Activated naive CD8-positive, alpha-beta T cell treated with anti-CD3 and anti-CD28 coated beads, Interleukin-2, amount 50 U/mL, for 24 hours (primary cell): ENCODE measurements around the gene NASP.

ENCODE experiments used
- ATAC-seq: fragments of 150-1000 bp; cut with Tn5 transposase; one replicate; pipeline ENCODE4 v1.10.0; 2021
- DNase-seq: peaks from one replicate; pipeline ENCODE4 v3.0.0; 2021
- H3K27ac Mint-ChIP-seq: one replicate; pipeline ENCODE4 v1.8.0; 2021; ENCODE audit warnings: mild to moderate bottlenecking, mixed read lengths
- H3K27me3 Mint-ChIP-seq: one replicate; pipeline ENCODE4 v1.8.0; 2021; ENCODE audit warnings: mixed read lengths
- H3K36me3 Mint-ChIP-seq: one replicate; pipeline ENCODE4 v1.8.0; 2021; ENCODE audit warnings: low read depth, mixed read lengths
- H3K4me1 Mint-ChIP-seq: one replicate; pipeline ENCODE4 v1.8.0; 2021; ENCODE audit warnings: mixed read lengths
- H3K4me3 Mint-ChIP-seq: one replicate; pipeline ENCODE4 v1.8.0; 2021; ENCODE audit warnings: mild to moderate bottlenecking, moderate library complexity, mixed read lengths
- H3K9me3 Mint-ChIP-seq: one replicate; pipeline ENCODE4 v1.8.0; 2021; ENCODE audit warnings: mixed read lengths

The NASP gene

DNA sequence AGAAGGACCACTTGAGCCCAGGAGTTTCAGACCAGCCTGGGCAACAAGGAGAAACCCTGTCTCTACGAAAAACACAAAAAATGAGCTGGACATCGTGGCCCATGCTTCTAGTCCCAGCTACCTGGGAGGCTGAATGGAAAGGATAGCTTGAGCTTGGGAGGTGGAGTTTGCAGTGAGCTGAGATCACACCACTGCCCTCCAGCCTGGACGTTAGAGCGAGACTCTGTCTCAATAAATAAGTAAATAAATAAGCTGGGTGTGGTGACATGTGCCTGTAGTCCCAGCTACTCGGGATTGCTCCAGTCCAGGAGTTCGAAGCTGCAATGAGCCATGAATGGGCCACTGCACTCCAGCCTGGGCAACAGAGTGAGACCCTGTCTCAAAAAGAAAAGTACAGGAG is 29.6 kb upstream of the NASP start:
- H3K4me3 Mint-ChIP-seq = no peak overlapping the region
- peaks cover 34% of the 10 kb centered on the region for H3K4me1 Mint-ChIP-seq
- no peak overlapping the region for H3K27ac Mint-ChIP-seq
- H3K36me3 Mint-ChIP-seq = peaks cover 23% of the 10 kb centered on the region
- DNase-seq (no peak), ATAC-seq (no peak)
- no peaks in the 10 kb centered on the region for H3K9me3 Mint-ChIP-seq
- H3K27me3 Mint-ChIP-seq = no peaks in the 10 kb centered on the region

GRCh38 chr1:45557422-45557944 is 26.4 kb upstream of the NASP start:
- DNase-seq (no peak), ATAC-seq (no peak)
- Mint-ChIP-seq H3K4me1 (peaks cover 26% of the 10 kb centered on the region), H3K4me3 (no peak overlapping the region), H3K27me3 (no peaks in the 10 kb centered on the region), H3K27ac (no peak overlapping the region), H3K36me3 (peaks cover 35% of the 10 kb centered on the region), H3K9me3 (no peaks in the 10 kb centered on the region)

DNA sequence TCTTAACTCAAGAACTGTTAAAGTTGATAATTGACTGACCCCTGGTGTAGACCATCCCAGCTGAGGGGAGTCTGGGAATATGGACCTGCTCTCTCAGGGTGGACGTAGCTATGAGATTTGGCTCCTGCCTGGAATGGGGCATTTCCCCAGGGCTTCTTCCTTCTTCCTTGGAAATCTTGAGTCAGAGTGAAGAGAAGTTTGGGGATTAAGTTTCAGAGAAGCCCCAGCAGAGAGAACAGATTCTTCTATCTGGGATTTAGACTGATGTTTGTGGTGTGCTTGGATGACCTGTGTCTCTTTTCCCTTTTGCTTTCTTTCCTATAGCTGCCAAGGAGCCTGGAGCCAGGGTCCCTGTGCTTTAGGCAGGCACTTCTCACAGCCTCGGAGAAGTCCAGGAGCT is 20.0 kb upstream of the NASP start:
- Mint-ChIP-seq H3K27me3 (no peaks in the 10 kb centered on the region), H3K27ac (no peak overlapping the region), H3K4me1 (peaks cover 12% of the 10 kb centered on the region), H3K36me3 (peaks cover 47% of the 10 kb centered on the region), H3K9me3 (no peaks in the 10 kb centered on the region), H3K4me3 (no peak overlapping the region)
- DNase-seq = no peak
- no peak for ATAC-seq

- Mint-ChIP-seq H3K4me1 (peaks cover 4% of the 10 kb centered on the region), H3K9me3 (no peaks in the 10 kb centered on the region), H3K27ac (no peak overlapping the region), H3K27me3 (no peaks in the 10 kb centered on the region), H3K36me3 (peaks cover 38% of the 10 kb centered on the region), H3K4me3 (no peak overlapping the region)
- DNase-seq (no peak), ATAC-seq (no peak)
Measured at GRCh38 chr1:45566722-45567121, 17.1 kb upstream of the NASP start.

GRCh38 chr1:45567911-45568310 is 15.9 kb upstream of the NASP start:
- ATAC-seq (no peak), DNase-seq (no peak)
- H3K27me3 Mint-ChIP-seq = no peaks in the 10 kb centered on the region
- H3K4me3 Mint-ChIP-seq = no peak overlapping the region
- peaks cover 31% of the 10 kb centered on the region for H3K36me3 Mint-ChIP-seq
- H3K9me3 Mint-ChIP-seq = no peaks in the 10 kb centered on the region
- no peaks in the 10 kb centered on the region for H3K4me1 Mint-ChIP-seq
- no peak overlapping the region for H3K27ac Mint-ChIP-seq

DNA sequence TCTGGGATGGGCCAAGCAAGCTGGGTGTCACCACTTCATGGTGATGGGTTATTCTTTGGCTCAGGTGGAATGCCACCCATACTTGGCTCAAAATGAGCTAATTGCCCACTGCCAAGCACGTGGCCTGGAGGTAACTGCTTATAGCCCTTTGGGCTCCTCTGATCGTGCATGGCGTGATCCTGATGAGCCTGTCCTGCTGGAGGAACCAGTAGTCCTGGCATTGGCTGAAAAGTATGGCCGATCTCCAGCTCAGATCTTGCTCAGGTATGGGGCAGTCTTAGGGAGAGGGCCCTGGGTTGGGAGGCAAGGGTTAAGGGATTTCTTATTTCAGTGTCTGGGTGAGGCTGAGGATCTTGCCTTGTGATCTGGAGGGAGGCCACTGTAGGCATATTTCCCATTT is 15.4 kb upstream of the NASP start:
- peaks cover 27% of the 10 kb centered on the region for H3K36me3 Mint-ChIP-seq
- DNase-seq = no peak
- H3K27me3 Mint-ChIP-seq = no peaks in the 10 kb centered on the region
- H3K4me3 Mint-ChIP-seq = no peak overlapping the region
- ATAC-seq = no peak
- H3K27ac Mint-ChIP-seq = no peak overlapping the region
- H3K4me1 Mint-ChIP-seq = no peaks in the 10 kb centered on the region
- no peaks in the 10 kb centered on the region for H3K9me3 Mint-ChIP-seq

GRCh38 chr1:45569571-45569961 is 14.3 kb upstream of the NASP start:
- Mint-ChIP-seq H3K27ac (no peak overlapping the region), H3K36me3 (peaks cover 23% of the 10 kb centered on the region)
- no peak for ATAC-seq

GRCh38 chr1:45569962-45570581 is 13.8 kb upstream of the NASP start:
- Mint-ChIP-seq H3K9me3 (no peaks in the 10 kb centered on the region), H3K27me3 (no peaks in the 10 kb centered on the region), H3K36me3 (peaks cover 23% of the 10 kb centered on the region), H3K4me1 (no peaks in the 10 kb centered on the region), H3K27ac (no peak overlapping the region), H3K4me3 (no peak overlapping the region)
- ATAC-seq (peak; percentile 92), DNase-seq (peak; percentile 69)

More at GRCh38 chr1:45569571-45569961, 14.3 kb upstream of the NASP start:
- Mint-ChIP-seq H3K27me3 (no peaks in the 10 kb centered on the region), H3K9me3 (no peaks in the 10 kb centered on the region), H3K4me1 (no peaks in the 10 kb centered on the region), H3K4me3 (no peak overlapping the region)
- no peak for DNase-seq

- no peak overlapping the region for H3K4me3 Mint-ChIP-seq
- H3K4me1 Mint-ChIP-seq = no peaks in the 10 kb centered on the region
- H3K27me3 Mint-ChIP-seq = no peaks in the 10 kb centered on the region
- H3K27ac Mint-ChIP-seq = no peak overlapping the region
- no peaks in the 10 kb centered on the region for H3K9me3 Mint-ChIP-seq
- H3K36me3 Mint-ChIP-seq = peaks cover 23% of the 10 kb centered on the region
- no peak for DNase-seq
- ATAC-seq = no peak
Measured at GRCh38 chr1:45570631-45571030, 13.2 kb upstream of the NASP start.

- H3K27ac Mint-ChIP-seq = no peak overlapping the region
- no peak for ATAC-seq
Measured at GRCh38 chr1:45573231-45573804, 10.5 kb upstream of the NASP start.

GRCh38 chr1:45574105-45574626 is 9.7 kb upstream of the NASP start:
- H3K4me1 Mint-ChIP-seq = no peaks in the 10 kb centered on the region
- ATAC-seq (no peak), DNase-seq (no peak)
- no peaks in the 10 kb centered on the region for H3K27me3 Mint-ChIP-seq
- peaks cover 7% of the 10 kb centered on the region for H3K36me3 Mint-ChIP-seq
- no peak overlapping the region for H3K27ac Mint-ChIP-seq
- H3K9me3 Mint-ChIP-seq = no peaks in the 10 kb centered on the region
- no peak overlapping the region for H3K4me3 Mint-ChIP-seq

More at GRCh38 chr1:45573231-45573804, 10.5 kb upstream of the NASP start:
- peaks cover 8% of the 10 kb centered on the region for H3K36me3 Mint-ChIP-seq
- no peaks in the 10 kb centered on the region for H3K4me1 Mint-ChIP-seq
- H3K4me3 Mint-ChIP-seq = no peak overlapping the region
- H3K9me3 Mint-ChIP-seq = no peaks in the 10 kb centered on the region
- no peaks in the 10 kb centered on the region for H3K27me3 Mint-ChIP-seq
- no peak for DNase-seq

DNA sequence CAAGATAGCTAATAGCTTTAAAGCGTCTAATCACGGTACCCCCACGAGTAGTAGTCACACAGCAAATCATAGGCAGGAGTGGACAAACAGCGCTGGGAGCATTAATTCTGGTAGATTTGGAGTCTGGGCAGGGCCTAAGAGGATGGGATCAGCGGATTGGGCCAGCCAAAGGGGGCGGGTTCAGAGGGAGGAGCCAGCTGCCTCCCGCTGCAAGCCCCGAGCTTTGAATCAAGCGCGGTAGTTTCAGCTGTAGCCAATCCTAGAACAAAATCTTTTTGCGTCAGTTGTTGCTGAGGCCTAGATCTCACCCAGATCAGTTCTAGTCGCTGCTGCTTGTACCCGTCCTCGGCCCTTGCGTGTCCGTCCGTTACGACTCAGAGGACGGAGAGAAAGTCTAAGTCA is 576 bp upstream of the NASP start:
- Mint-ChIP-seq H3K27me3 (no peaks in the 10 kb centered on the region), H3K9me3 (no peaks in the 10 kb centered on the region), H3K36me3 (peaks cover 24% of the 10 kb centered on the region), H3K4me1 (peaks cover 29% of the 10 kb centered on the region), H3K4me3 (peak overlapping the region; percentile 99), H3K27ac (peak overlapping the region; percentile 98)
- ATAC-seq (peak; percentile 90), DNase-seq (peak; percentile 91)

- Mint-ChIP-seq H3K9me3 (no peaks in the 10 kb centered on the region), H3K27ac (peak overlapping the region; percentile 98), H3K4me1 (peaks cover 40% of the 10 kb centered on the region), H3K27me3 (no peaks in the 10 kb centered on the region), H3K36me3 (peaks cover 29% of the 10 kb centered on the region), H3K4me3 (peak overlapping the region; percentile 99)
- ATAC-seq (peak; percentile 37), DNase-seq (peak; percentile 91)
Measured at GRCh38 chr1:45584351-45585109, 689 bp downstream of the NASP start.

DNA sequence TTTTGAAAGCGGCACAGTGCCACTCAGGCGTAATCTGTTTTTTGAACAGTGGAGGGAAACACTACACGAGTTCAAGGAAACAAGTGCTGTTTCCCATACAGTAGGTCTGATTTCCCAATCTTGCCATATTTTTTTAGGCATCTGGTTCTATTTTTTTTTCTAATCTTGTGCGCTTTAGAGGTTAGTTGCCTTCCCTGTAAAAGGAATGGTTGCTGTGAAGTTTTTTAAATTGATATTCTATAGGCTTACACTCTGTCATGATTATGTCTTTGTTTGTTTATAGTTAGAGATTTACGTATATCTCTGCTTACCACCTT is 1.2 kb downstream of the NASP start:
- DNase-seq (no peak), ATAC-seq (no peak)
- no peaks in the 10 kb centered on the region for H3K9me3 Mint-ChIP-seq
- H3K36me3 Mint-ChIP-seq = peaks cover 29% of the 10 kb centered on the region
- H3K4me3 Mint-ChIP-seq = peak overlapping the region; percentile 99
- peak overlapping the region; percentile 93 for H3K27ac Mint-ChIP-seq
- H3K4me1 Mint-ChIP-seq = peaks cover 40% of the 10 kb centered on the region
- H3K27me3 Mint-ChIP-seq = no peaks in the 10 kb centered on the region
